Transverse colon (tissue), 4 donors: Measurements from ENCODE around the gene GMPPB. TPM values are rescaled to one million over a fixed set of nuclear protein-coding genes. Genes with fewer than 3 reads are reported as not detected.

Experiments used
- DNase-seq: peaks from one replicate; pipeline ENCODE4 v3.0.0-alpha.2; 2019
- H3K27ac ChIP-seq, 4 donors: fragments of 200-600 bp; sonication (generic); 2 replicates each; pipeline ENCODE4 v1.5.1; 2016 to 2018; ENCODE audit warnings: inconsistent platforms in 4 of 4
- H3K27me3 ChIP-seq: fragments of 200-600 bp; sonication (generic); 2 replicates; pipeline ENCODE4 v1.5.1; 2017; ENCODE audit warnings: inconsistent platforms
- H3K36me3 ChIP-seq, 4 donors: fragments of 200-600 bp; sonication (generic); 2 replicates each; pipeline ENCODE4 v1.5.1; 2017 to 2019; ENCODE audit warnings: inconsistent platforms in 4 of 4
- H3K4me1 ChIP-seq, 4 donors: fragments of 200-600 bp; sonication (generic); 2 replicates each; pipeline ENCODE4 v1.5.1; 2017 to 2020; ENCODE audit warnings: inconsistent platforms in 4 of 4
- H3K4me3 ChIP-seq, 4 donors: fragments of 200-600 bp; sonication (generic); 1 replicate in 1 of 4; 2 replicates in 3 of 4; pipeline versions ENCODE4 v1.5.1 to v1.6.1; 2017 to 2019; ENCODE audit warnings: inconsistent platforms in 4 of 4
- H3K9me3 ChIP-seq, 2 donors: fragments of 200-600 bp; sonication (generic); 2 replicates each; pipeline ENCODE4 v1.5.1; 2017 to 2019; ENCODE audit warnings: inconsistent platforms in 2 of 2
- EP300 ChIP-seq: sonication (generic); formaldehyde crosslinking; IDR thresholded peaks from one replicate; pipeline ENCODE4 v1.6.1; 2017; ENCODE audit warnings: antibody characterized with exemption, low read depth
- POLR2A ChIP-seq: fragments of 450-650 bp; IDR thresholded peaks from one replicate; pipeline ENCODE4 v1.6.1; 2016; ENCODE audit warnings: antibody characterized with exemption, mild to moderate bottlenecking, moderate library complexity
- POLR2AphosphoS5 ChIP-seq, 3 donors: sonication (generic); formaldehyde crosslinking; IDR thresholded peaks; one replicate each; pipeline ENCODE4 v1.6.1; 2016; ENCODE audit warnings: antibody characterized with exemption in 3 of 3
- WGBS, 2 donors: methylation state at CpG; one replicate each; pipeline ENCODE4 v1.1.5; 2018; ENCODE audit warnings: low coverage in 1 of 2; 5-methylcytosine and 5-hydroxymethylcytosine counted together
- in situ Hi-C, 4 donors: fragments of 200-750 bp; cut with MboI; loops; one replicate each; pipeline versions ENCODE4 v1.15.0 to v1.15.1; 2017; ENCODE audit warnings: low sequenced_read_pairs in 3 of 4, low pct_ligation_motif_present in 1 of 4, low pct_unique_long_range_greater_than_20kb in 1 of 4
- intact Hi-C: fragments of 100-400 bp; cut with DNase I; formaldehyde crosslinking; loops from one replicate; pipeline ENCODE4 v1.15.1; 2023; ENCODE audit warnings: low total_unique reads
- total RNA-seq, 4 donors: library from RNA; depleted of rRNA; stranded (reverse); fragments of >200 nt; gene quantifications; one replicate each; pipeline ENCODE4 v1.1.0, GENCODE V29; 2016
- TF ChIP-seq, protein P1 (sequence below), 5 experiments: fragments of 200-600 bp in 3 of 5; fragments of 450-650 bp in 2 of 5; sonication (generic) in 3 of 5; IDR thresholded peaks; 1 replicate in 2 of 5; 2 replicates in 3 of 5; pipeline ENCODE4 v1.5.1; 2016 to 2017; ENCODE audit warnings: antibody characterized with exemption in 5 of 5, inconsistent platforms in 3 of 5, mild to moderate bottlenecking in 2 of 5, moderate library complexity in 1 of 5

Gene GMPPB
- total RNA-seq, 4 donors from 2014 or later = 37.2 to 53.9 (median 44.2) TPM

DNA sequence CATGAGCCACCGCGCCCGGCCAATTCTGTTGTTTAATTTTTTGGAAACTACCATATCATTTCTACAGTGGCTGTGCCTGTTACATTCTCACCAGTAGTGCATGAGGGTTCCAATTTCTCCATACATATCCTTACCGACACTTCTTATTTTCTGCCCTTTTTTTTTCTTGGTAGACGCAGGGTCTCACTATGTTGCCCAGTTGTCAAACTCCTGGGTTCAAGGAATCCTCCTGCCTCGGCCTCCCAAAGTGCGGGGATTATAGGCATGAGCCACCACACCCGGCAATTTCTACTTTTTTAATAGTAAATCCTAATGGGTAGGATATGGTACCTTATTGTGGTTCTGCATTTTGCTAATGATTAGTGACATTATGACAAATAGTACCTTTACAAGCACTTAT lies 13.9 kb downstream of the GMPPB start:
- Histone ChIP-seq H3K9me3 (no peaks in the 10 kb centered on the region), H3K4me3 (no peak overlapping the region), H3K4me1 (no peaks in the 10 kb centered on the region), H3K36me3 (no peaks in the 10 kb centered on the region), H3K27me3 (no peaks in the 10 kb centered on the region), H3K27ac (no peak overlapping the region)
- in situ Hi-C loops = loop anchor here in 1 of 4 donors (10.0 kb wide), 1 partner anchor 135 kb away; no protein-coding TSS in a partner anchor
- WGBS, 2 donors = 96 to 97% methylated on average over 6 to 8 of the region's 8 CpGs
- DNase-seq = no peak
- no peak for TF ChIP-seq POLR2A
- no peak for TF ChIP-seq POLR2AphosphoS5 (IDR thresholded peaks at IDR 0.05)
- TF ChIP-seq, protein P1, sequence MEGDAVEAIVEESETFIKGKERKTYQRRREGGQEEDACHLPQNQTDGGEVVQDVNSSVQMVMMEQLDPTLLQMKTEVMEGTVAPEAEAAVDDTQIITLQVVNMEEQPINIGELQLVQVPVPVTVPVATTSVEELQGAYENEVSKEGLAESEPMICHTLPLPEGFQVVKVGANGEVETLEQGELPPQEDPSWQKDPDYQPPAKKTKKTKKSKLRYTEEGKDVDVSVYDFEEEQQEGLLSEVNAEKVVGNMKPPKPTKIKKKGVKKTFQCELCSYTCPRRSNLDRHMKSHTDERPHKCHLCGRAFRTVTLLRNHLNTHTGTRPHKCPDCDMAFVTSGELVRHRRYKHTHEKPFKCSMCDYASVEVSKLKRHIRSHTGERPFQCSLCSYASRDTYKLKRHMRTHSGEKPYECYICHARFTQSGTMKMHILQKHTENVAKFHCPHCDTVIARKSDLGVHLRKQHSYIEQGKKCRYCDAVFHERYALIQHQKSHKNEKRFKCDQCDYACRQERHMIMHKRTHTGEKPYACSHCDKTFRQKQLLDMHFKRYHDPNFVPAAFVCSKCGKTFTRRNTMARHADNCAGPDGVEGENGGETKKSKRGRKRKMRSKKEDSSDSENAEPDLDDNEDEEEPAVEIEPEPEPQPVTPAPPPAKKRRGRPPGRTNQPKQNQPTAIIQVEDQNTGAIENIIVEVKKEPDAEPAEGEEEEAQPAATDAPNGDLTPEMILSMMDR (IDR thresholded peaks at IDR 0.05) = no peak
- TF ChIP-seq EP300 = no peak
- intact Hi-C loops = loop anchor here (10.0 kb wide), 2 partner anchors 135 to 195 kb away; partner anchors contain the start of gene MST1R

DNA sequence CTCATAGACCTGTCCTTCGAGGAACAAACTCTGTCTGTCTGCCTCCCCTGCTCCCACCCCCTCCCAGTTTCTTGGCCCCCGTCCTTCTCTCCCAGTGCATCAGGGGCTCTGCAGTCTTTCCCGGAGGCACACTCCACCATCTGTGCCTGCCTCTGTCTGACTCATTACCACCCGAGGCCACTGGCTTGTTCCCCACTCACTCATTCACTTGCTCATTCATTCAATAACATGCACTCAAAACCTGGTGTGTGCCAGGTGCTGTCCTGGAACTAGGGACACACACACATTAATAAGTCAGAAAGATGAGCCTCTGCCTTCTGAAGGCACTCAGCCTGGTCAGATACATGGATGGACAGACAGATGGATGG lies 16.7 kb downstream of the GMPPB start:
- intact Hi-C loops = loop anchor here (10.0 kb wide), 2 partner anchors 138 to 198 kb away; partner anchors contain the start of gene MST1R
- TF ChIP-seq EP300 (no peak), POLR2A (no peak), POLR2AphosphoS5 (IDR thresholded peaks at IDR 0.05) (no peak)
- TF ChIP-seq, protein P1 (IDR thresholded peaks at IDR 0.05) = no peak
- Histone ChIP-seq H3K27me3 (no peaks in the 10 kb centered on the region), H3K9me3 (no peaks in the 10 kb centered on the region), H3K27ac (no peak overlapping the region), H3K36me3 (no peaks in the 10 kb centered on the region), H3K4me3 (no peak overlapping the region), H3K4me1 (no peaks in the 10 kb centered on the region)
- no peak for DNase-seq
- in situ Hi-C loops = loop anchor here in 1 of 4 donors (10.0 kb wide), 1 partner anchor 138 kb away; no protein-coding TSS in a partner anchor
- 76 to 85% methylated on average over 2 to 4 of the region's 4 CpGs for WGBS, 2 donors

DNA sequence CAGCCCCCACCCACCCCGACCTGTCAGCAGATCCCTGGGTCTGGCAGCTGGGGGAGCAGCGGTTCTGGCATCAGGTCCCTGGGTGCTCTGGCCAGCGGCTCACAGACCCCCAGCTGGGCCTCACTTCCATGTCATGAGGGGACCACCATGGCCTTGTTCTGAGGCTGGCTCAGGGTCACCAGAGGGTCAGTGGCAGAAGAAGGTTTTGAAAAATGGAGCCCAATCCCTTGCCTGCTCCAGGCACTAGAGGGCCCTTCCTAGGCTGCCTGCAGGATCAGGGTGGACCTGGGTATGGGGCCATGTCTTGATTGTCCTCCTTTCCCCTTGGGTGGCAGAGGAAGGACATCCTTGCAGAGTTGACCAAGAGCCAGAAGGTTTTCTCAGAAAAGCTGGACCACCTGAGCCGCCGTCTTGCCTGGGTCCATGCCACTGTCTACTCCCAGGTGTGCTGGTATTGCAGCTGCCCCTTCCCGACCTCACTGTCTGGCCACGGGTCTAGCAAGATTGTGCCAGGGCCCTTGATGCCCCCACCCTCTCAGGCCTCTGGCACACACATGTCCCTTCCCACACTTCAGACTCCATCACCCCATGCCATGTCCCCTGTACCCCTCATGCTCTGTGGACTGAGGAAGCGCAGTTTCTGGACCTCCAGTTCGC lies 17.2 kb downstream of the GMPPB start:
- 93% methylated on average over 8 of the region's 9 CpGs; no CpG with 5 or more reads in 1 of the 2 donors for WGBS, 2 donors
- intact Hi-C loops = loop anchor here (10.0 kb wide), 2 partner anchors 138 to 198 kb away; partner anchors contain the start of gene MST1R
- DNase-seq = no peak

DNA sequence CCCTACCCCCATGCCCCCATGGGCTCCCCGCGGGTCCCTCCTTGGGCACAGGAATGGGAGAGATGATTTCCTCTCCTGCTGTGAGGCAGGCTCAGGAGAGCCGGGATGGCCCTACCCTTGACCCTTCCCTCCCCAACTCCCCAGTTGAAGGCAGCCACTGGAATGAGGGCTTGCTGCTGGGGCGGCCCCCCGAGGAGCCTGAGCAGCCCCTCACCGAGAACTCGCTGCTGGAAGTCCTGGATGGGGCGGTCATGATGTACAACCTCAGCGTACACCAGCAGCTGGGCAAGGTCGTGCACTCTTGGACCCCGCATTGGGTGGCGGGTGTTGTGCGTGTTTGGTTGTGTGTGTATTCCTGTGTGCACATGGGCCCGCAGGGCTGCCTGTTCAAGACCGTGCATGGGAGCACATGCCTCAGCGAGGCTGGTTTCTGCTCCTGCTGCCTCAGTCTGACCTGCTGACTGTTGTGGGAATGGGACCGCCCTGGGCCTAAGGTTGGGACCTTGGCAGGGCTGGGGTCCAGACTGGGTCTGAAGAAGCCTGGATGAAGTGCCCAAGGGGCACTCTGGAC lies 18.3 kb downstream of the GMPPB start:
- WGBS, 2 donors = 93% methylated on average over 10 of the region's 17 CpGs; no CpG with 5 or more reads in 1 of the 2 donors
- TF ChIP-seq POLR2AphosphoS5 (IDR thresholded peaks at IDR 0.05) = no peak
- TF ChIP-seq, protein P1 (IDR thresholded peaks at IDR 0.05) = no peak
- TF ChIP-seq POLR2A = no peak
- no peak for TF ChIP-seq EP300
- Histone ChIP-seq H3K4me1 (no peaks in the 10 kb centered on the region), H3K27me3 (no peaks in the 10 kb centered on the region), H3K4me3 (no peak overlapping the region), H3K27ac (no peak overlapping the region), H3K36me3 (no peaks in the 10 kb centered on the region), H3K9me3 (no peaks in the 10 kb centered on the region)
- DNase-seq = no peak
- in situ Hi-C loops = loop anchor here in 1 of 4 donors (10.0 kb wide), 1 partner anchor 139 kb away; no protein-coding TSS in a partner anchor
- intact Hi-C loops = loop anchor here (10.0 kb wide), 2 partner anchors 139 to 199 kb away; partner anchors contain the start of gene MST1R

More for the DNA sequence above, 17.2 kb downstream of the GMPPB start:
- no peaks in the 10 kb centered on the region for H3K36me3 ChIP-seq
- H3K27me3 ChIP-seq = no peaks in the 10 kb centered on the region
- no peak for TF ChIP-seq POLR2AphosphoS5 (IDR thresholded peaks at IDR 0.05)
- TF ChIP-seq, protein P1 (IDR thresholded peaks at IDR 0.05) = no peak
- no peak for TF ChIP-seq POLR2A
- TF ChIP-seq EP300 = no peak
- H3K4me3 ChIP-seq = no peak overlapping the region
- H3K4me1 ChIP-seq = no peaks in the 10 kb centered on the region
- in situ Hi-C loops = loop anchor here in 1 of 4 donors (10.0 kb wide), 1 partner anchor 138 kb away; no protein-coding TSS in a partner anchor
- H3K9me3 ChIP-seq = no peaks in the 10 kb centered on the region
- no peak overlapping the region for H3K27ac ChIP-seq
